ENCODE data around the gene RSKR. TPM values are rescaled to one million over a fixed set of nuclear protein-coding genes. Genes with fewer than 3 reads are reported as not detected.

Gene RSKR
- total RNA-seq, 1 experiment from 2014 or later = 25.8 TPM

DNA sequence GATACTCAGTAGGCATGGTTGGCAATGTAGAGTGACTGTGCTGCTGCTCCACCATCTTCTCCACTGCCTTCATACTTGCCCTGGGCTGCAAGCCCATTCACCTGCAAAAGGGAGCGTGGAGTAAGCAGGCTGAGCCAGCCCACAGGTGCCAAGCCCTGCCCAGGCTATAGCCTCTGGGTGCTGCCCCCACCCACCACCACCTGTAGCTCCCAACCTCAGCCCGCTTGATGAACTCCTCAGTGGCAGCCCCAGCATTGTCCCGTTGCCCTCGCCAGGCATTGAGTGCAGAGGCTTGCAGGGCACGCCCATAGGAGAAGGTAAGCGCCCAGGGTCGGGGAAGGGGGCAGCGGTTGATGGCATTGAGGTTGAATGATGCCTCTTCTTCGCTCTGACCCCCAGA lies 40.5 kb downstream of the RSKR start:
- Histone ChIP-seq H3K18ac (ENCODE audit: insufficient read length, low read depth, low read length) (no peak overlapping the region), H3K4me2 (ENCODE audit: insufficient read depth, insufficient read length, low read length) (no peak overlapping the region), H3K27me3 (ENCODE audit: insufficient read depth, low read length) (no peaks in the 10 kb centered on the region), H4K20me1 (ENCODE audit: control insufficient read depth, insufficient read depth, insufficient read length) (peaks cover 2% of the 10 kb centered on the region), H3K56ac (ENCODE audit: insufficient read length, low read depth, low read length) (no peak overlapping the region), H3K4me1 (ENCODE audit: insufficient read depth, low read length) (no peaks in the 10 kb centered on the region), H2BK15ac (ENCODE audit: low read depth, low read length) (no peak overlapping the region), H2BK120ac (ENCODE audit: low read depth, low read length, poor library complexity, severe bottlenecking) (no peak overlapping the region), H4K5ac (ENCODE audit: insufficient read length, low read depth, low read length) (no peak overlapping the region), H3K79me2 (ENCODE audit: insufficient read depth, low read length) (no peaks in the 10 kb centered on the region), H2BK5ac (ENCODE audit: insufficient read length, low read length) (no peak overlapping the region), H2BK12ac (ENCODE audit: insufficient read length, low read depth, low read length) (no peak overlapping the region), H3K27ac (ENCODE audit: insufficient read length, low read depth, low read length) (no peak overlapping the region), H3K14ac (ENCODE audit: insufficient read depth, low read length) (no peak overlapping the region), H3K4ac (ENCODE audit: low read depth, low read length) (no peak overlapping the region), H2AK5ac (ENCODE audit: insufficient read length, low read length) (no peak overlapping the region), H3T11ph (ENCODE audit: low read length) (no peak overlapping the region), H3K9ac (ENCODE audit: extremely low read depth, insufficient read length, low read length) (no peak overlapping the region), H4K8ac (replicated peaks; ENCODE audit: insufficient read length, low read depth, low read length) (no peak overlapping the region), H3K23me2 (ENCODE audit: insufficient read length, low read depth, low read length, poor library complexity, severe bottlenecking) (peaks cover 11% of the 10 kb centered on the region), H3K9me3 (ENCODE audit: control insufficient read depth, low read depth, low read length) (no peaks in the 10 kb centered on the region), H3K79me1 (ENCODE audit: insufficient read depth, low read depth, low read length, poor library complexity, severe bottlenecking) (no peaks in the 10 kb centered on the region), H4K91ac (ENCODE audit: insufficient read length, low read depth, low read length) (no peak overlapping the region), H3K23ac (ENCODE audit: insufficient read length, low read depth, low read length) (no peak overlapping the region), H2BK20ac (ENCODE audit: low read depth, low read length, poor library complexity, severe bottlenecking) (no peak overlapping the region), H2AFZ (ENCODE audit: low read length) (no peak overlapping the region)
- TF ChIP-seq CTCF (conservative IDR thresholded peaks at IDR 0.05) = no peak
- no peak for DNase-seq
- H3K4me3 Mint-ChIP-seq = no peak overlapping the region
- H3K27ac Mint-ChIP-seq = no peak overlapping the region
- peaks cover 24 to 40% of the 10 kb centered on the region in 2 experiments for H3K4me1 Mint-ChIP-seq
- peaks cover 7% of the 10 kb centered on the region for H3K27me3 Mint-ChIP-seq (ENCODE audit: low read depth)
- peaks cover 12 to 35% (median 34%) of the 10 kb centered on the region in 3 experiments; a peak in 6 of 7 replicates for H3K36me3 Mint-ChIP-seq (ENCODE audit: insufficient read depth in 1 of 3, low read depth in 3 of 3)
- no CpG with 5 or more reads among the region's 9 CpGs for WGBS (ENCODE audit: extremely low coverage, insufficient read length, low lambda C conversion rate)
- no peaks in the 10 kb centered on the region for H3K9me3 Mint-ChIP-seq
